Stomach (tissue), 4 donors: ENCODE measurements around the gene PDXDC1.
"Not testable (repeated sequence)": the region's sequence is repeated elsewhere in the genome, so short reads cannot be mapped to it uniquely, and the experiment has no call there.

ENCODE experiments used
- CTCF ChIP-seq, 7 experiments: fragments of 450-650 bp in 4 of 7; fragments of 200-600 bp in 3 of 7; sonication (generic) in 3 of 7; IDR thresholded peaks; one replicate each; pipeline ENCODE4 v1.5.1; 2016 to 2019; ENCODE audit warnings: antibody characterized with exemption in 7 of 7, control low read depth in 2 of 7, mild to moderate bottlenecking in 1 of 7
- EP300 ChIP-seq: sonication (generic); formaldehyde crosslinking; IDR thresholded peaks from one replicate; pipeline ENCODE4 v1.6.1; 2017; ENCODE audit warnings: antibody characterized with exemption
- POLR2A ChIP-seq, 4 donors: fragments of 450-650 bp; IDR thresholded peaks; one replicate each; pipeline ENCODE4 v1.6.1; 2016; ENCODE audit warnings: antibody characterized with exemption in 4 of 4, control low read depth in 2 of 4, mild to moderate bottlenecking in 1 of 4, moderate library complexity in 1 of 4
- POLR2AphosphoS5 ChIP-seq, 3 donors: sonication (generic); formaldehyde crosslinking; IDR thresholded peaks; one replicate each; pipeline ENCODE4 v1.6.1; 2016; ENCODE audit warnings: antibody characterized with exemption in 3 of 3

- not testable (repeated sequence) for TF ChIP-seq CTCF (IDR thresholded peaks at IDR 0.05); EP300
- TF ChIP-seq POLR2A (IDR thresholded peaks at IDR 0.05): peak in 1 of 4 donors; percentile 89
- TF ChIP-seq POLR2AphosphoS5 (IDR thresholded peaks at IDR 0.05): peak in 2 of 3 donors; percentile 92 to 98
Observed at GRCh38 chr16:14974656-14975417, at the start of gene PDXDC1.
